CD4-positive, alpha-beta T cell treated with Interferon gamma for 1 hour (primary cell): ENCODE results near the gene MBOAT7.

Experiments
- DNase-seq: peaks from one replicate; pipeline ENCODE4 v3.0.0-alpha.2; 2020

Gene MBOAT7

DNA sequence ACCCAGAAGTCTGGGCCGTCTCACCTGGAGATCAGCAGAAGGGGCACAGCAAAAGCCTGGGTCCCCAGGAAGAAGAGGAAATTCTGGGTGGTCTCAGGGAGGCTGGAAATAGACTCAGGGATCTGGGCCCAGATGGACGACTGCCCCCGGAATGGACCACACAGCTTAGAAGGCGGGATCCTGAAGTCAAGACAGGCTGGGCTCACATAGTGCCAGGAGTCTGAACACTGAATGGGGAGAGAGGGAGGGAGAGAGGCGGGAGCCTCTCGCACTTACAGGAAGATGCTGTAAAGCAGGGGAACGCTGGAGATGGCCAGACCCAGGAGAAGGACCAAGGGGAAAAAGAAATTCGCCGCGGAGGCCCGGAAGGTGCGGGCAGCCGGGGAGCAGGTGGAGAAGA lies 28.5 kb downstream of the MBOAT7 start:
- no peak for DNase-seq

DNA sequence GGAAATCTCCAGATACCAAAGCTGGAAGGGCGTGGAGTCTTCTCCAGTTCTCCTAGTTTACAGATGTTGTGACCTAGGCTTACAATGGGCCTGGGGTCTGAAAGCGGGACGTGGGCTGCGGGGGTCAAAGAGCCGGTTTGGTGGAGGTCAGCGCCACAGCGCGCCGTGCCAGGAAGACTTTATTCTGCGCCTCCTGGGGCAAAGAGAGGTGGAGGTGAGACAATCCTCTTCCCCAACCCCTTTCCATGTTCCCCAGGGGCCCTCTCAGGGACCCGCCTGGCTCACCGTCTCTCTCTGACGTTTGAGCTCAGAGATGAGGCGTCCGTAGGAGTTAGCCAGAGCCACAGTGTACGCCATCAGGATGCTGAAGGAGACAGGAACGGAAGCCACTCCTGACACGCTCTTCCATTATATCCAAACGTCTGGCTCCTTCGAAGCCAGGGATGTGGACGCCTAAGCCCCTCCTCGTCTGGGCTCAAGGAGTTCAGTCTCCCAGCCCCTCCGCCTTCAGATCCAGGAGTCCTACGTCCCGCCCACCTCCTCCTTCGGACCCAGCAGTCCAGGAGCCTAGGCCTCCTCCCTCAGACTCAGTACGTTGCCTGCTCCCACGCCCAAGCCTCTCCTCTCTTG lies 29.1 kb downstream of the MBOAT7 start:
- no peak for DNase-seq

DNA sequence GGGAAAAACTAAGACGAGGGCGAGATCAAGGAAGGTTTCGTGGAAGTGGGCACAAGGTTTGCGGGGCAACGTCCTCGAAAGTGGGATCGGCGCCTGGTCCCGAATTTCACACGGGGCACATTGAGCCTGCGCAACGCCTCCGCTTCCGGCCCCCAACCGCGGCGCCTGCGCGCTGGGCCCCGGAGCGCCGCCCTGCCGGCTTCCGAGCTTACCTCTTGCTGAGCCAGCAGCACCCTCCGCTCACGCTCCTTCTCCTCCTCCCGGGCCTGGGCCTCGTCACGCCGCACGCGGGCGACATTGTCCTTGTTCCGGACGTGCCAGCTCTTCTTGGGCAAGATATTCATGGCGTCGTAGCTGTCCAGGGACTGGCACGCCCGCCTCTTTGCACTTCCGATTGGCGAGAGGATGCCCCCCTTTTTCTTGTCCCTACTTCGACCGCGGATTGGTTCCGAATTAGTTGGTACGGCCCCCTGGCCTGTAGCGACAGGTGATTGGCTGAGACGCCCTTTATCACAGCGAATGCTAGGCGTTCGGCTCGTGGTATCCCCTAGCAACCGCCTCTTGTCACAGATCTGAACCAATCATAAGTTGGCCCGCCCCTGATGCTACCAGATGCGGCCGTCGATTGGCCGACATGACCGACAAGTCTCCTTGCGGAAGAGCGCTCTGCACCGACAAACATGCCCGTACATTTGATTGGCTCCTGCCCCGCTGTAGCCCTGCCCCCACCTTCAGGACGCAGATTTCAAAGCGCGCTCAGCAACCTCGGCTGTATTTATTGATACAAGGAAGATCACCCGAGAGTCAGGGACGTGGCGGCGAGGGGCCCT lies 29.8 kb downstream of the MBOAT7 start, which contains the start of gene LENG1:
Gene LENG1, minus strand, starts transcription at position 370 of the 830 bp plus-strand sequence. Its CDS starts 26 bp downstream, at position 344.
- peak; percentile 100 for DNase-seq

DNA sequence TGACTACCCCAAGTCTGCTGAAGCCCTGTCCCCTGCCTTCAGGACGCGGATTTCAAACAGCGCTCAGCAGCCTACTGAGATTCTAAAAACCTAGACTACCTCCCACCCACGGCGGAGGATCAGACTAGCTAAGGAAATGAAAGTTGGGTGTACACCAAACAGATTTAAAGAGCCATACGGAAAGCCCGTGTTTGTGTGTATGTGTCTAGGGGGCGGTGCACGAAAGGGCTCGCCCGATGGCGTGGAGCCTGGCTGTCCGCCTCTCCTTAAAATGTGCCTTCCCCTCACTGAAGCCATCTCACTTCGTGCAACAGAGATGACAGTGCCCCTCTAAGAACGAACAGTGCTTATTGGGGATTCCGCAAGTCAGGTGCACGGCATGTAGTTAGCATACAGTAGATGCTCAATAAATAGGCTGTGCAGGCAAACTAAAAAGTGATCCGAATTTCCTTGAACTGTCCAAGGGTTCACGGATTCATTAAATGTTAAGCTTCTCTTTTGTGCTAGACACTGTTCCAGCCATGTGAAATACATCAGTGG lies 30.5 kb downstream of the MBOAT7 start:
- no peak for DNase-seq

DNA sequence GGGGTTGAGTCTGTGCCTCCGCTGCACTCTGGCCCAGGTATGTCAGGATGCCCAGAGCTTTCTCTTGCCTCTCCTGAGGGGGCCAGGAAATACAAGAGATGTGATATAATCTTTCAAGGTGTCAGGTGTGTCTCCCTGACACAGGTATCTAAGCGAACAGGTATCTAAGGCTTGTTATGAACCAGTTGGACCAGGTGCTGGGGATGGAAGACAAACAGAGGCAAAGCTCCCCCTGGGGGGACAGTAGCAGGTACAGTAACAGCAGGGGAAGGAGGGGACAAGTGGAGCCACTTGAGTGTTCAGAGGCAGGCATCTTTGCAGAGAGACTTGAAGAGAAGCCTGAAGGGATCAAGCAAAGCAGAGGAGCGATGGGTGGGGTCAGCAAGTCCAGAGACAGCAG lies 32.4 kb downstream of the MBOAT7 start:
- DNase-seq: no peak

DNA sequence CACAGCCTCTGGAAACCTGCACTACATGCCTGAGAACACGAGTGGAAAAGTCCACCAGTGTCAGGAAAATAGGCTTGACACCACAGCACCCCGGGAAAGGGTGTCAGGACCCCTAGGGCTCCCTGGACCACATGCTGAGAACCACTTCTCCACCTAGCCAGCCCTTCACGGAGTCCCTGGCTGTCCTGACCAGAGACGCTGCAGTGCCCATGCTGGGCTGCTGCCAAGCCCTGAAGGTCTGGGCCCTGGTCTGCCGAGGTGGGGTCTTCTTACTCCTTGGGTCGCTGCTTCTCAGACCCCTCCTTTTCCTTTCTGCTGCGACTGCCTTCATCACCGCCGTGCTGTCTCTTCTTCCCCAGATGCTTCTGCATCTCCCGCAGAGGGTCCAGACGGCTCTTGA lies 32.9 kb downstream of the MBOAT7 start:
- DNase-seq: no peak

DNA sequence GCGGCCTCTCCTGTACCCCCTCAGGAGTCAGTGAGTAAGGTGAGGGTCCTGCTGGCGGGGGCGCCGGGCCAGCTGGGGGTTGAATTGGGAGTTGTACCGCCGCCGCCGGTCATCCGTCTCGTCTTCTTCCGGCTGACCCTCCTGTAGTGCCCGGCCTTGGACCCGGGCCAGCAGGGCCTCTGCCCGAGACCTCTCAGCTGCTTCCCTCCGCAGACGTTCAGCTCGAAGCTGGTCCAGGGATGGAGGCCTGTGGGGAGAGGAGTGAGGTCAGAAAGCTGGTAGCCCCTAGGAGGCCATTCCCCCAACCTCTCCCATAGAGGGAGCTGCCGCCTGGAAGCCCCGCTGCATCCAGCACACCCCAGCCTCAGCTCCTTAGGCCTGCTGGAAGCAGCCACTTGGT lies 33.7 kb downstream of the MBOAT7 start:
- no peak for DNase-seq

DNA sequence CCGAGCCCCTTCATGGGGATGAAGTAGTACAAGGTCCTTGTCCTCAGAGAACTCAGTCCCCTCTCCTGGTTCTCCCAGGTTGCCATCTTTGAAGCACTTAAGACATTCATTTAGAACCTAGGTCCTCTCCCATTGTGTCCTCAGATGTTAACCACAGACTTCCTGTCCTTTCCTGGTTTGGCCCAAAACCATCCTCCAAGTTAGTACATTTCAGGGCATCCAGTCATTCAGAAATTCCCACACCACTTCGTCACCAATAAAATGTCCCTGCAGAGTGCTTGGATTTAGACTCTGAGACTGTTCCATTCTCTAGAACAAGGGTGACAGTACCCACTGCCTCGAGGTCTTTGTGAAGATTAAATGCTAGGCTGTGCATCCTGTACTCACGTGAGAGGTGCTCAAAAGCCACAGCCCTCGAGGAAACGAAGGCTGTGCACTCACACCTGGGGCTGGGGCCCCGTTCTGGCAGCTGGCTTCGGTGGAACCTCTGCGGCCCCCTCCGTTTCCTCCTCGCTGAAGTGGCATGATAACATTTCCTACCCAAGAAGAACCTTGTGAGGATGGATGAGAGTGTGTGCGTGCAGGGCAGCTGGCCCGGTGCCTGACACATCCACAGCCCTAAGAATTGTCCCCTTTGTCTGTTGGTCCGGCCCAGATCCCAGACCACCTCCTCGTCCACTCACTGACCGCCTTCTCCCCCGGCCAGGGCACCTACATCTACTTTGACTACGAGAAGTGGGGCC lies 34.6 kb downstream of the MBOAT7 start:
- no peak for DNase-seq

DNA sequence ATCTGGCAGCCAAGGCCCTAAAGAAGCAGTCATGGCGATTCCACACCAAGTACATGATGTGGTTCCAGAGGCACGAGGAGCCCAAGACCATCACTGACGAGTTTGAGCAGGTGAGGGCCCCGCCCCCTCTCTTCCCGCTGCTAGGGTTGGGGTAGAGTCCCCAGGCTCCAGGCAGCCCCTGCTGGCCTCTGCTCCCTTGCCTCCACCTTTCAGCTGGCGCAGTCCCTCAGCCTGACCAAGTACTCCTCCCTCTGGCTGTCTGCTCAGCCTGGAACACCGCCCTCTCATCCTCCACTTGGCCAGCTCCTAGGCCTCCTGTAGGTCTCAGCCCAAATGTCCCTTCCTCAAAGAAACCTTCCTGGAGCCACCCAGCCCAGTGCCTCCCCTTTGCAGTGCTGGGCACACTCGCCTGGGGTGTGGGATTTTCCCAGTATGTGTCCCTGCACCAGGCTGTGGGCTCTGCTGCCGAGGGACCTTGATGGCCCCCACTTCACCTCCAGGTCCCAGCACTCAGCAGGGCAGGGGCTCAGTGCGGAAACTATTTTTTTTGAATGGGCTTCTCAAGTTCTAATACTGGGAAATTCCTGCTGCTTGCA lies 35.6 kb downstream of the MBOAT7 start:
- DNase-seq: no peak

DNA sequence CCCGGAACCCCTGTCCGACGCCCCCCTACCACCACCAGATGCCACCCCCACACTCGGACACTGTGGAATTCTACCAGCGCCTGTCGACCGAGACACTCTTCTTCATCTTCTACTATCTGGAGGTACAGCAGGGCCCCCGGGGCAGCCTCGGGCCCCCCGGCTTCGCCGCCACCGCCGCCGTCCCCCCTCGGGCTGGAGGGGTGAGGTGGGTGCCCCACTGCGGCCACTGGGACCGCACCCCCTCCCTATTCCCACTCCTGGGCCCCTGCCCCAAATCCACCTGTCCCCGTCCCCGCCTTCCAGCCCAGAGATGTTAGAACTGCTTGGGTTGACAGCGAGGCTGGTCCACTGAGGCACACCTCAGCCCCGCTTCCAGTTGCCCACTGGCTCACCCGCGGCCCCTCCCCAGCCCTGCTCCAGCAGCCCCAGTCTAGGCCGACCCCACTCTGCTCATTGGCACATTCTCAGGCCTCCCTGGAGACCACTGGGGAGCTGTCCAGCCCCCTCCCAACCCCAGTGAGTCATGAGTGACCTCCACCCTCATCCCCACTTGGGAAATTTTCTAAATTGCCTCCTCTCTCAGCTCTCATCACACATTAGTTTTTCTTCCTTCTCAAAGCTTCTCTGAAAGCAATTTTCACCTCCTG lies 36.4 kb downstream of the MBOAT7 start:
- no peak for DNase-seq

DNA sequence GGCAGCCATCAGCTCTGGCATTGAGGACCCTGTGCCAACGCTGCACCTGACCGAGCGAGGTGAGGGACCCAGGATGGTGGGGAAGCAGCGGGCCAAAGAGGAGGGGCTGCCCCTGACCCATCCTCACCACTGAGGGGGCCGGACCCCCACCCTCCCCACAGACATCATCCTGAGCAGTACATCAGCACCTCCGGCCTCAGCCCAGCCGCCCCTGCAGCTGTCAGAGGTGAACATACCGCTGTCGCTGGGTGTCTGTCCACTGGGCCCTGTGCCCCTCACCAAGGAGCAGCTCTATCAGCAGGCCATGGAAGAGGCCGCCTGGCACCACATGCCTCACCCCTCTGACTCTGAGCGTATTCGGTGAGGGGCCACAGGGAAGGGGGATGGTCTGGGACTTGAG lies 37.1 kb downstream of the MBOAT7 start:
- DNase-seq: no peak

DNA sequence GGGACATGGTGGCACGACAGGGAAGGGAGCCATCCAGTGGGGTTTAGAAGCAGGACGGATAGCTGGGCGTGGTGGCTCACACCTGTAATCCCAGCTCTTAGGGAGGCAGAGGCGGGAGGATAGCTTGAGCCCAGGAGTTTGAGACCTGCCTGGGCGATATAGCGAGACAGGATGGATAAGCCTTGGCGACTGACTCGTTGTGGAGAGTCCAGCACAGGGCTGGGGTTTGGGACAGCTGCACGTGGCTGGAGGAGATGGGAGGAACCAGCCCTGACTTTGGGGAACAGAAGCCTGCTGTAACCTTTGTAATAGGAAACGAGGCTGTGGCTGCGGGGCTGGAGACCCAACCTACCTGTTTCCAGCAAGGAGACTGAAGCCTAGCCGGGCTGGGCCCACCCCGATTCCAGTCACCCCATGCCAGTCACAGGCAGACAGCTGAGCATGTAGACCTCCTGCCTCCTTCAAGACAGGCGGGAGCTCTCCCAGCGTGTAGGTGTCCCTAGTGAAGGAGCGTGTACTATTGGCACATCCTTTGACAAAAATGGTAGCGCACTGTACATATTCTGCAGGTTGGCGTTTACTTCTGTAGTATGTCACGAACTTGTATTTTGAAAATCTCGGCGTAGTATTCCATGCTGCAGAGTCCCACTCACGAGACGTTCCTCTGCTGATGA lies 37.9 kb downstream of the MBOAT7 start:
- DNase-seq: no peak

DNA sequence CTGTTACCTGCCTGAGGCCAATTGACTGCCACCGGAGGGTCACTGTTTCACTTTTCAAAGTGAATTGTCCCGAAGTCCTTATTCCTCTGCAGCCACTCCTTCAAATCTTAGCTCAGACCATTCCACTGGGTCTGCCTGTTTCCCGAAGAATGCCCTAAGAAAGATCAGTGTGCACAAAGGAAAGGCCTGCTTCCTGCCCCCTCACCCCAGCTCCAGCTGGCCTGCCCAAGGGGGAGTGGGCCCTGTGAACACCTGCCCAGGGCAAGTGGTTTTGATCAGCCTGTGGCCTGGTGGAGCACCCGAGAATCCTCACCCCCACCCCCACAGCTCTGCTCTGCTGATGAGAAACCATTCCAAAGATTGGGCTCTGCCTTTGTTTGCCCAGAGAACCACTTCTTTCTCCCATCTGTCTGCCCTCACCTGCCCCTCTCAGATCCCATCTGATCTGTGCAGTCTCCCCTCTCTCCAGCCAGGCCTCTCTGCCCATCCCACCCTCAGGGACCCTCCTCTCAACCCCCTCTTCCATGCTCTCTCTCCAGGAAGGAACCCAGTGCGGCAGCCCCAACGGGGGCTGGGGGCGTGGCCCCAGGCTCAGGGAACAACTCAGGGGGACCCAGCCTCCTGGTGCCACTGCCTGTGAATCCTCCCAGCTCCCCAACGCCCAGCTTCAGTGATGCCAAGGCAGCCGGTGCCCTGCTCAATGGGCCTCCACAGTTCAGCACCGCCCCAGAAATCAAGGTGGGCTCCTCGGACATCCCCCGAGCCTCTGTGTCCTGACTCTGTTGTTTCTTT lies 40.2 kb downstream of the MBOAT7 start:
- no peak for DNase-seq

DNA sequence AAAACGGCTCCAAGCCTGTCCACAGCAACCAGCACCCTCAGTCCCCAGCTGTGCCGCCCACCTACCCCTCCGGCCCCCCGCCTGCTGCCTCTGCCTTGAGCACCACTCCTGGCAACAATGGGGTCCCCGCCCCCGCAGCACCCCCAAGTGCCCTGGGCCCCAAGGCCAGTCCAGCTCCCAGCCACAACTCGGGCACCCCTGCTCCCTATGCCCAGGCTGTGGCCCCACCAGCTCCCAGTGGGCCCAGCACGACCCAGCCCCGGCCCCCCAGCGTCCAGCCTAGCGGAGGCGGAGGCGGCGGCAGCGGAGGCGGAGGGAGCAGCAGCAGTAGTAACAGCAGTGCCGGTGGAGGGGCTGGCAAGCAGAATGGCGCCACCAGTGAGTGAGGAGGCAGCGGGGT lies 41.2 kb downstream of the MBOAT7 start:
- DNase-seq: no peak

DNA sequence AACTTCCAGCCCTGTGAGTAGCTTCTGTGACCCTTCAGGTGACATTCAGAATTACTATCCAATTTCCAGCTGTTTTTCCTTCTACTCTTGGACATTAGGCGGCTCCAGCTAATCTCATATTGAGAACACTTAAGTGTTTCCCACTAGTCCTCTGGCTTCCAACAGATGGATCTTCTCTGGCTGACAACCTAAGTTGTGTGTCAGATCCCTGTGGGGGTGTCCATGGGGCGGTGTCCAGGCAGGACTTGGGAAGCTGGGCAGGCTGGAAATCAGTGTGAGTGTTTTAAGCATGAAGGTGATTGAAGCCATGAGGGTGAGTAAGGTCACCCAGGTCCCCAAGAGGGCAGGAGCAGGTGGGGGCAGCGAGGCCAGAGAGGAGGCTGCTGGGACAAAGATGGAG lies 41.7 kb downstream of the MBOAT7 start:
- no peak for DNase-seq

DNA sequence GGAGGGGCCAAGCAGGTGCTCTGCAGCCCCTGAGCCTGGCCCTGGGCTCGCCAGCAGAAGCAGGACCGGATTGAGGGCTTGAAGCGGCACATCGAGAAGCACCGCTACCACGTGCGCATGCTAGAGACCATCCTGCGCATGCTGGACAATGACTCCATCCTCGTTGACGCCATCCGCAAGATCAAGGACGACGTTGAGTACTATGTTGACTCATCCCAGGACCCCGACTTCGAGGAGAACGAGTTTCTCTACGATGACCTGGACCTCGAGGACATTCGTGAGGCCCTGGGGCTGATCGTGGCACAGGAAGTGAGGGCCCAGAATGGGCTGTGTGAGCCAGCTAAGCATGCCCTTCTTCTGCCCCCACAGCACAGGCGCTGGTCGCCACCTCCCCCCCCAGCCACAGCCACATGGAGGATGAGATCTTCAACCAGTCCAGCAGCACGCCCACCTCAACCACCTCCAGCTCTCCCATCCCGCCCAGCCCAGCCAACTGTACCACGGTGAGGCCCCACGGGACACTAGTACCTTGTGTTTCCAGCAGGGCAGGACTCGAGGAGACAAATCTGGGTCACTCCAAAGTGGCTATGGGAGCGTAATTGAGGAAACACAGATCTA lies 43.7 kb downstream of the MBOAT7 start:
- DNase-seq: no peak

DNA sequence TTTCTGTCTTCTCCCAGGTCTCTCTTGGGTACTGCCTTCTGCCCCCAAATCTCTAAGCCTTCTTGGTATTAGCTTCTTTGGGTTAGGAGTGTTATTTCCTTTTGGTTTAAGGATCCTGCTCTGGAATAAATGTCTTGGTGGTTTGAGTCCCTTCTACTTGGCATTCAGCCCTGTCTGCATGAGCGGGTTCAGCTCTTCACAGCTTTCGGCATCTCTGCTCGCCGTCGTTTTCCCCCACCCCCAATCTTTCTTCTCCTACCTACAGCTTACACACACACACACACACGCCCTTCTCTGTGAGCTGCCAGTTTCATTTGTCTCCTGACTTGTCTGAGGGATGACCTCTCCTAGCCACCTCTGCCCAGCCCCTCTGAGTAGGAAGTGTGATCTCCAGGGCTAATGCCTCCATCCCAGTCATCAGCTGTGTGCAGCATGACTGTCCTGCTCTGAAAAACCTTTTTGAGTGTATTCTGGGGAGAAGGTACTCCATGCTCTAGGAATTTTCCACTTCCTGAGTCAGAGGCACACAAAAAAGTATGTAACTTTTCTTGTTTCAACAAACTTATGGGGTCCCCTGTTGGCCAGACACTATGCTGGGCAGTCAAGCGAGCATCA lies 47.1 kb downstream of the MBOAT7 start:
- DNase-seq: no peak

DNA sequence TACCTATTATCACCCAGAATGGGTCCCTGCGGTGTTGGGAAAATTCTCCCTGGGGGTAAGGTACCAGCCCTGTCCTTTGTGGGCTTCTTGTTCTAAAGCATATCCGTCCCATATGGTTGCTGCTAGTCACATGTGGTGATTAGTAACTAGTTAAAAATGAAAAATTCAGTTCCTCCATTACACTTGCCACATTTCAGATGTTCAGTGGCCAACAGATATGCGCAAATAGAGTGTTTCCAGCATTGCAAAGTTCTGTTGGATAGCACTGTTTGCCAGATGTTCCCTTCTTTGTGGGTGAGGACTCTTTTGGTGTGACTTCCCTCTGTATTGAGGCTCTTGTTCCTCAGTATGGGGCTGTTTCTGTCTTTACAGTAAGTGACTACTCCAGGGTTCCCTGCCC lies 48.0 kb downstream of the MBOAT7 start:
- DNase-seq: no peak

DNA sequence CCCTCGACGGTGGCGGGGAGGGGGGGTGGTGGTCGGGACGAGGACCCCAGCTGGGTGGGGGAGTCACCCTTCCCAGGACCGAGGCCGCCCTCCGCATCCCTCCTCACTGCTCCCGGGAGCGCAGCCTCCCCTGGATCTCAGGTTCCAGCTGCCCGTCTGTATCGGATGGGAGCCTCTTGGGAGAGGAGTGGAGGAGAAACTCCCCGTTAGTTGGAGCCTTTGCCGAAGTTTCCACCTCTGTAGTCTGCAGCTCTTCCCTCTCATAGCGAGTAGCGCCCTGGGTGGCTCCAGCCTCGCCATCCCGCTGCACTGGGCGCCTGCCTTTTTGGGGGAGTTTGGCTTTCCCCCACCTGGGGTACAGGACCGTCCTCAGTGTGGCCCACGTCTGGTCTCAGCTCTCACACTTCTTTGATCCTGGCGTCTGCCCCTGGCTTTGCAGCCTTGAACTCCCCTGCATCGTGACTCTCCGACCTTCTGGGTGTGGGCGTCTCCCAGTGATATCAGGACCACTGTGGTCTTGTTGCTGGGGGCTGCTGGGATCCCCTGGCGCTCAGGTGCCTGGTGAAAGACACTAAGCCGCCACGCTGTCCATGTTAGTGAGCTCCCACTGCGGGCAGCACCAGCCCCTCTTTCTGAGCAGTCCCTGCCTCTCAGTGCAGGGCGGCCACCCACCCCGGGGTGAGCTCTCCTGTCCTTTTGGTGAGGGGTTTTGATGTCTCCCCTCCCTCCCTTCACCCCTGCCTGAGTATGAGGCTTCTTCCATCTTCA lies 50.7 kb downstream of the MBOAT7 start:
- no peak for DNase-seq
